ENCODE results near the gene PAIP2. TPM values are rescaled to one million over a fixed set of nuclear protein-coding genes. Genes with fewer than 3 reads are reported as not detected.
A peak's percentile ranks its signal among the peaks of the same experiment; 100 is the strongest.

PAIP2 gene
- total RNA-seq, 4 donors from 2014 or later = 13.8 to 67.3 (median 36.5) TPM

GRCh38 chr5:139294374-139295165, 47.1 kb upstream of the PAIP2 start:
- Histone ChIP-seq H3K4me1 (peaks cover 36 to 52% (median 48%) of the 10 kb centered on the region in 4 donors), H3K4me3 (peak overlapping the region; percentile 75 to 91 (median 84)), H3K36me3 (no peaks in the 10 kb centered on the region), H3K9me3 (no peaks in the 10 kb centered on the region), H3K27ac (peak overlapping the region; percentile 96 to 100 (median 99)), H3K27me3 (no peaks in the 10 kb centered on the region)
- DNase-seq = peak; percentile 78
- intact Hi-C loops (cut with DNase I; ENCODE audit: low total_unique reads) (loop anchor here (5.0 to 10.0 kb wide), 2 partner anchors 43 to 720 kb away; partner anchors contain the start of gene HSPA9), in situ Hi-C loops (cut with MboI; ENCODE audit: low pct_ligation_motif_present in 1 of 4, low pct_unique_long_range_greater_than_20kb in 1 of 4, low sequenced_read_pairs in 3 of 4) (no loop called here)
- 1 to 2% methylated on average over 16 to 48 of the region's 48 CpGs for WGBS, 2 donors (ENCODE audit: low coverage in 1 of 2)
- peak in 1 of 5 experiments; percentile 22 for TF ChIP-seq CTCF (IDR thresholded peaks at IDR 0.05)
- no peak for TF ChIP-seq EP300 (IDR thresholded peaks at IDR 0.05; ENCODE audit: low read depth)
- TF ChIP-seq POLR2AphosphoS5 (IDR thresholded peaks at IDR 0.05) = peak in 1 of 3 donors; percentile 19
- no peak for TF ChIP-seq POLR2A (IDR thresholded peaks at IDR 0.05)

- 8 to 24% methylated on average over 7 to 16 of the region's 16 CpGs for WGBS, 2 donors (ENCODE audit: low coverage in 1 of 2)
- intact Hi-C loops (cut with DNase I; ENCODE audit: low total_unique reads) = loop anchor here (10.0 kb wide), 1 partner anchor 721 kb away; the partner anchor contains the start of gene HSPA9
- Histone ChIP-seq H3K4me3 (peak overlapping the region; percentile 75 to 91 (median 84)), H3K9me3 (no peaks in the 10 kb centered on the region), H3K27ac (peak overlapping the region; percentile 96 to 100 (median 99)), H3K27me3 (no peaks in the 10 kb centered on the region), H3K4me1 (peaks cover 41 to 61% (median 56%) of the 10 kb centered on the region in 4 donors), H3K36me3 (no peaks in the 10 kb centered on the region)
- TF ChIP-seq CTCF (IDR thresholded peaks at IDR 0.05) = no peak
- no peak for TF ChIP-seq EP300 (IDR thresholded peaks at IDR 0.05; ENCODE audit: low read depth)
- no peak for TF ChIP-seq POLR2AphosphoS5 (IDR thresholded peaks at IDR 0.05)
- TF ChIP-seq POLR2A (IDR thresholded peaks at IDR 0.05) = no peak
- DNase-seq = no peak
- in situ Hi-C loops (cut with MboI; ENCODE audit: low pct_ligation_motif_present in 1 of 4, low pct_unique_long_range_greater_than_20kb in 1 of 4, low sequenced_read_pairs in 3 of 4) = no loop called here
These were observed 46.2 kb upstream of the PAIP2 start for GRCh38 chr5:139295346-139296057.

- no peaks in the 10 kb centered on the region for H3K36me3 ChIP-seq
- in situ Hi-C loops (cut with MboI; ENCODE audit: low pct_ligation_motif_present in 1 of 4, low pct_unique_long_range_greater_than_20kb in 1 of 4, low sequenced_read_pairs in 3 of 4) (no loop called here), intact Hi-C loops (cut with DNase I; ENCODE audit: low total_unique reads) (loop anchor here (10.0 kb wide), 1 partner anchor 721 kb away; the partner anchor contains the start of gene HSPA9)
- peak overlapping the region in 1 of 4 donors; percentile 75 for H3K4me3 ChIP-seq
- WGBS, 2 donors (ENCODE audit: low coverage in 1 of 2) = 30 to 43% methylated on average over 6 of the region's 6 CpGs
- H3K27ac ChIP-seq = peak overlapping the region in 3 of 4 donors; percentile 96 to 99 (median 99)
- no peak for TF ChIP-seq POLR2A (IDR thresholded peaks at IDR 0.05)
- H3K27me3 ChIP-seq = no peaks in the 10 kb centered on the region
- no peaks in the 10 kb centered on the region for H3K9me3 ChIP-seq
- no peak for DNase-seq
- H3K4me1 ChIP-seq = peaks cover 41 to 68% (median 57%) of the 10 kb centered on the region in 4 donors
These were observed 45.5 kb upstream of the PAIP2 start for GRCh38 chr5:139296198-139296597.

GRCh38 chr5:139296862-139297326, 44.8 kb upstream of the PAIP2 start:
- 88% methylated on average over 12 of the region's 12 CpGs for WGBS, 2 donors (ENCODE audit: low coverage in 1 of 2)
- intact Hi-C loops (cut with DNase I; ENCODE audit: low total_unique reads) = loop anchor here (10.0 kb wide), 1 partner anchor 722 kb away; the partner anchor contains the start of gene HSPA9
- no peaks in the 10 kb centered on the region for H3K27me3 ChIP-seq
- peaks cover 41 to 75% (median 58%) of the 10 kb centered on the region in 4 donors for H3K4me1 ChIP-seq
- no peaks in the 10 kb centered on the region for H3K36me3 ChIP-seq
- H3K9me3 ChIP-seq = no peaks in the 10 kb centered on the region
- H3K4me3 ChIP-seq = no peak overlapping the region
- H3K27ac ChIP-seq = no peak overlapping the region
- in situ Hi-C loops (cut with MboI; ENCODE audit: low pct_ligation_motif_present in 1 of 4, low pct_unique_long_range_greater_than_20kb in 1 of 4, low sequenced_read_pairs in 3 of 4) = no loop called here
- TF ChIP-seq EP300 (IDR thresholded peaks at IDR 0.05; ENCODE audit: low read depth) (no peak), CTCF (IDR thresholded peaks at IDR 0.05) (no peak), POLR2AphosphoS5 (IDR thresholded peaks at IDR 0.05) (no peak), POLR2A (IDR thresholded peaks at IDR 0.05) (no peak)
- DNase-seq = no peak

Data from transverse colon (tissue), 4 donors.